Rectal smooth muscle tissue (tissue), 1 donor: ENCODE data around the gene SLC25A24.

ENCODE experiments used
- H3K27ac ChIP-seq: one replicate; pipeline ENCODE4 v1.7.0; 2013; ENCODE audit warnings: low read depth, low read length, inconsistent platforms
- H3K27me3 ChIP-seq: one replicate; pipeline ENCODE4 v1.7.0; 2013; ENCODE audit warnings: low read length; ENCODE audit not compliant: control insufficient read depth, insufficient read depth
- H3K36me3 ChIP-seq: one replicate; pipeline ENCODE4 v1.7.0; 2013; ENCODE audit warnings: low read length; ENCODE audit not compliant: control insufficient read depth, insufficient read depth
- H3K4me1 ChIP-seq: one replicate; pipeline ENCODE4 v1.7.0; 2013; ENCODE audit warnings: low read length; ENCODE audit not compliant: control insufficient read depth, insufficient read depth
- H3K4me3 ChIP-seq: one replicate; pipeline ENCODE4 v1.7.0; 2013; ENCODE audit warnings: low read length
- H3K9ac ChIP-seq: one replicate; pipeline ENCODE4 v1.7.0; 2013; ENCODE audit warnings: low read length

Gene SLC25A24

GRCh38 chr1:108124622-108125311 lies 75.4 kb downstream of the SLC25A24 start:
- Histone ChIP-seq H3K4me3 (no peak overlapping the region), H3K9ac (no peak overlapping the region), H3K27ac (no peak overlapping the region), H3K36me3 (no peaks in the 10 kb centered on the region), H3K27me3 (no peaks in the 10 kb centered on the region), H3K4me1 (no peaks in the 10 kb centered on the region)

DNA sequence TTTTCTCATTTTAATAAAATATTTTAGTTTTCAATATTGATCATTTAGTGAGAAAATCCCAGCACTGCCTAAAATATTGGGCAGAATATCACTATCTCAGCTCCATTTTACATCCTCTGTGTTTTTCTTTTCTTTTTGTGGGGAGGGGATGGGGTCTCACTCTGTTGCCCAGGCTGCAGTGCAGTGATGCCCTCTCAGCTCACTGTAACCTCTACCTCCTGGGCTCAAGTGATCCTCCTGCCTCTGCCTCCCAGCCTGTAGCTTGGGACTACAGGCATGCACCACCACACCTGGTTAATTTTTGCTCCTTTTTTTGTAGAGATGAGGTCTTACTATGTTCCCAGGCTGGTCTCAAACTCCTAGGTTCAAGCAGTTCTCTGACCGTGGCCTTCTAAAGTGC lies 76.1 kb downstream of the SLC25A24 start:
- Histone ChIP-seq H3K9ac (no peak overlapping the region), H3K4me3 (no peak overlapping the region), H3K36me3 (no peaks in the 10 kb centered on the region), H3K4me1 (no peaks in the 10 kb centered on the region), H3K27ac (no peak overlapping the region), H3K27me3 (no peaks in the 10 kb centered on the region)

GRCh38 chr1:108121358-108122143 lies 78.6 kb downstream of the SLC25A24 start:
- H3K9ac ChIP-seq = no peak overlapping the region
- no peak overlapping the region for H3K27ac ChIP-seq
- H3K36me3 ChIP-seq = no peaks in the 10 kb centered on the region
- no peak overlapping the region for H3K4me3 ChIP-seq
- no peaks in the 10 kb centered on the region for H3K27me3 ChIP-seq
- H3K4me1 ChIP-seq = no peaks in the 10 kb centered on the region

- Histone ChIP-seq H3K9ac (no peak overlapping the region), H3K36me3 (no peaks in the 10 kb centered on the region), H3K27ac (no peak overlapping the region), H3K4me1 (no peaks in the 10 kb centered on the region), H3K27me3 (no peaks in the 10 kb centered on the region), H3K4me3 (no peak overlapping the region)
Measured at GRCh38 chr1:108120163-108120562, 80.0 kb downstream of the SLC25A24 start.

DNA sequence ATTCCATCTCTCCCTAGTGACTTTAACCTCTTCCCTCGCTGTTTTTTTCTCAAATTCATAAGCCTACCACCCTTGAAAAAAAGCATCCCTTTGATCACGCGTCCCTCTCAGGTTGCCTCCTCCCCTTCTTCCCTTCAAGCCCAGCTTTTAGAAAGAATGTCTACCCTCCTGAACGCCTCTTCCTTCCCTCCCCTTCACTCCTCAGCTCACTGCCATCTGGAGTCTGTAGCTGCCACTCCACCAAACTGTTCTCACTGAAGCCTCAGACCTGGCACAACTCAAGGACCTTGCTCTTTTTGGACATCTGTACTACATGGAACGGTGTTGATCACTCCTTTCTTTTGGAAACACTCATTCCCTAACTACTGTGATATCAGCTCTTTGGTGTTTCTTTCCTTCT lies 80.6 kb downstream of the SLC25A24 start:
- no peak overlapping the region for H3K9ac ChIP-seq
- H3K27ac ChIP-seq = no peak overlapping the region
- H3K36me3 ChIP-seq = no peaks in the 10 kb centered on the region
- H3K4me3 ChIP-seq = no peak overlapping the region
- H3K27me3 ChIP-seq = no peaks in the 10 kb centered on the region
- no peaks in the 10 kb centered on the region for H3K4me1 ChIP-seq

DNA sequence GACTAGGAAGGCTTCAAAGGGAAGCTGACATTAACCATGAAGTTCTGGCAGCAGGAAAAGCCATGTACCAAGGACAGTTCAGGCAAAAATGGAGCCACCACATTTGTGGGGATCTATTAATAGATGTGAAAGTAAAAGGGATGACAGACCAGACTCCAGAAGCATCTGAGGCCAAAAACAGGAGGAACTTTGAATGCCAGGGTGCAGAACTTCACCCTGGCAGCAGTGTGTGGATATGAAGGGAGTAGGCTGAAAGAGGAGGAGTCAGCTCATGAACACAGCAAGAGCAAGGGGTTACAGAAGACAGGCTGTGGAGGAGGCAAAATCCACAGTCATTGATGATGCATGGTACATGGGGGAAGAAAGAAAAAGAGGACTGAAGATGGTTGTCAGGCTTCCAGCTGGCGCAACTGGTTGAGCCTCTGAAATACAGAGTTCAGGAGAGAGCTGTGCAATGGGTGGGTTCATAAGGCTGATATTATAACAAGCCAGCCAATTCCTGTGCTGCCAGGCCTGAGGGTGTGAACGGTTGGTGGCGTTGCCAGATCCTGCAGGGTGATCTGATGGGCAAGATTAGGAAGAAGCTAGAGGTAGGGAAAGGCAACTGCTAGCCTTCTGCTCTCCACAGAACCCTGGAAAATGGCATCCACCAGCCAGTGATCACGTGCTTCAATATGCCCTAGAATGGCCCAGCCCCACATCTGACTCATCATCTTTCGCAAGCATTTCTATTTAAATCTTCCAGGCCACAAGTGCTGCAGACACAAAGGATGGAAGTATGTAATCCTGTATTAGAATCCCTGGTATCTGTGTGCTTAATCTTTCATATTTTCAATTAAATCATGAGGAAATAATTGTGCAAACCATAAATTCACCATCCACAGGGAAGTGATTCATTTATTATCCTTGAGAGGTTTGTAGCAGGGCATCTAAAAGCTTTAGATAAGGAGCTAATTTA lies 81.9 kb downstream of the SLC25A24 start:
- Histone ChIP-seq H3K4me3 (no peak overlapping the region), H3K36me3 (no peaks in the 10 kb centered on the region), H3K4me1 (no peaks in the 10 kb centered on the region), H3K27ac (no peak overlapping the region), H3K27me3 (no peaks in the 10 kb centered on the region), H3K9ac (no peak overlapping the region)

- Histone ChIP-seq H3K9ac (no peak overlapping the region), H3K27ac (no peak overlapping the region), H3K4me3 (no peak overlapping the region), H3K4me1 (no peaks in the 10 kb centered on the region), H3K27me3 (no peaks in the 10 kb centered on the region), H3K36me3 (no peaks in the 10 kb centered on the region)
Measured at GRCh38 chr1:108117237-108117636, 82.9 kb downstream of the SLC25A24 start.

DNA sequence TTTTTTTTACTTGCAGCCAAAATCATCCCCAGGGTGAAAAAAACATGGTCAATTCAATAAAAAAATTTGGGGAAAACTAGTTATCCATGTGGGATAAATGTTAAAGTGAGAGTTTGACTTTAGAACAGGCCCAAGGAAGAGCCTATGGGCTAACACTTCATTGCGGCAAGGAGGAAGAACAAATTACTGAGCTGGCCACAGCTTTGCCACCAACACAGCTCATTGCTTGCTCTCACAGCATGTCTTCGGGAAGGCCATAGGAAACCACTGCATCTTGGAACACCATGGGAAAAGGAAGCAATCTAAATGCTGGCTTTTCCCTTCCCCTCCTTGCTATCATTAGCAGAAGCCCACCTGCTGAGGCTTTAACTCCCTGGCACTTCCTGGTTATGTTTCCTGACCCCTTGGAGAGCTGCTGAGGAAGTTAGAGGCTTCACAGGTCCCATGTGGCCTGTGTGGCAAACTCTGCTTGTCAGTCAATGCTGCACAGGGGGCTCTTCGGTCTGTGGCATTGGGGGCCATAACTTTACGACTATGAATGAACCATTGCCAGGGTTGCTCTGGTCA lies 86.0 kb downstream of the SLC25A24 start:
- H3K4me1 ChIP-seq = no peaks in the 10 kb centered on the region
- no peak overlapping the region for H3K9ac ChIP-seq
- no peaks in the 10 kb centered on the region for H3K36me3 ChIP-seq
- H3K27me3 ChIP-seq = no peaks in the 10 kb centered on the region
- H3K4me3 ChIP-seq = no peak overlapping the region
- no peak overlapping the region for H3K27ac ChIP-seq

DNA sequence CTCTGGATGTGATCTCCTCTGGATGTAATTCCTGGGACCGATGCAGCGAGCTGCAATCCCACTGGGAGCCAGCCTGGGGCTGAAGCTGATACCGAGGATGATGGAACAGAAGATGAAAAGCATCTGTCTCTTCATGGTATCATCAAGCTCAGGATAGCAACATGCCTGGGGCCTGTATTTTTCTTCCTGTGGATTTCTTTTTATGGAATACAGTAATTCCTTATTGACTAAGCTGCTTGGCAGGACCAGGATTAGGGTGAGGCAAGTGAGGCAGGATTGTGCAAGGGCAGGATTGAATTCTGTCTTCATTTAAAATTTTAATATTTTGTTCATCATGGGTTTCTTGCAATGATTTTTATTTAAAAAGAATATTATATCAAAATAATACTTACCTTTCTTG lies 86.6 kb downstream of the SLC25A24 start:
- H3K36me3 ChIP-seq = no peaks in the 10 kb centered on the region
- H3K4me3 ChIP-seq = no peak overlapping the region
- no peak overlapping the region for H3K27ac ChIP-seq
- H3K4me1 ChIP-seq = no peaks in the 10 kb centered on the region
- no peaks in the 10 kb centered on the region for H3K27me3 ChIP-seq
- H3K9ac ChIP-seq = no peak overlapping the region

- Histone ChIP-seq H3K27ac (no peak overlapping the region), H3K9ac (no peak overlapping the region), H3K4me1 (no peaks in the 10 kb centered on the region), H3K36me3 (no peaks in the 10 kb centered on the region), H3K4me3 (no peak overlapping the region), H3K27me3 (no peaks in the 10 kb centered on the region)
Measured at GRCh38 chr1:108109295-108109973, 90.7 kb downstream of the SLC25A24 start.

GRCh38 chr1:108108119-108108518 lies 92.0 kb downstream of the SLC25A24 start:
- Histone ChIP-seq H3K36me3 (no peaks in the 10 kb centered on the region), H3K4me1 (no peaks in the 10 kb centered on the region), H3K27ac (no peak overlapping the region), H3K4me3 (no peak overlapping the region), H3K9ac (no peak overlapping the region), H3K27me3 (no peaks in the 10 kb centered on the region)
